Islet of Langerhans (tissue), 1 donor: ENCODE data around the gene NID2.

Experiments
- FAIRE-seq: peaks from one replicate; lab custom pipeline; 2011; peaks lifted over from hg19 to GRCh38; lab: Jason Lieb, UNC

The NID2 gene

DNA sequence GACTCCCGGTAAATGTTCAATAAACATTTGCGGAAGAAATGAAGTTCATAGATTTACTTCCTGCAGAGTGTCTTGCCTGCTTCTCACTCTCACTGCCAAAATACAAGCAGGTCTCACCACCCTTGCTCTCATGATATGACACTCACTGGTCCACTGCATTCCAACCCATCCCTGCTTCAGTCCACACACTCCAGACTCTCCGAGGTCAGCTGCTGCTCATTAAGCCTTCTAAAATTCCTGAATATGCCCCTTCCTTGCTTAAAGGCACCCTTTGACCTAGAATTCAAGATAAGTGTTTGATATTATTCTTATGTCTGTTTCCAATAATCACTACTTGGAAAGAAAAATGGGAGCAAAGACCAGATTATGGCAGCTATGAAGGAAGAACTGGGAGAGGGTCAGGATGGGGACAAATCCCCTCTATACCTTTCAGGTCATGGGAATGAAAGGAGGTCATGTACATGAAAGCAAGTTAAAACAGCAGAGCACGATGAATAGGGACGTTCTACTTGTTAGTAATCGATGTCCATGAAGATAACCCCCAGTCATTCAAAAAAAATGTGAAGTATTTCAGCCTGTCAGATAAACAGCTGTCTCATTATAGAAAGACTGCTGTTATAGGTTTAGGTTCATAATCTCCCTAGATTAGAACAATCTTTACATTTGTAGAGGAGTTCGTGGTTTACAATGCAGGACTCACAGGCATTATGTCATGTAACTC lies 10.5 kb upstream of the NID2 start:
- no peak for FAIRE-seq

GRCh38 chr14:52078721-52079120 lies 9.9 kb upstream of the NID2 start:
- no peak for FAIRE-seq

GRCh38 chr14:52078095-52078531 lies 9.3 kb upstream of the NID2 start:
- no peak for FAIRE-seq

GRCh38 chr14:52077256-52077979 lies 8.6 kb upstream of the NID2 start:
- no peak for FAIRE-seq

DNA sequence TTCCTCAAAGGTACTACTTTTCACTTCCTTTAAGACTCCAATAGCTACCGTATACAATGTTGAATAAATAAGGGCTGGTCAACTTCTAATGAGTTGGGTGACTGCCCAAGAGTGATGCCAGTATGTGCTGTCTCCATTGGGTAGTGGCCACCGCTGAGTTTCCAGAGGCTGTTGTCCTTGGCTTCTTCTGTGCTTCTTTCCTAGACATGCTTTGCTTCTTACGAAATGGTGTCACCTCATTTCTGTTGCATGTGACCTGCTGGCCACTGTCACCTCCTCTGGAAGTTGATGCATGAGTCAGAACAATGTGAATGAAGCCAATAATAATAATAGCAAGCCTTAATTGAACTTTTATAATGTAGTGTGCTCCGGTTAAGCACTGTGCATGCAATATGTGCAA lies 7.5 kb upstream of the NID2 start:
- no peak for FAIRE-seq

DNA sequence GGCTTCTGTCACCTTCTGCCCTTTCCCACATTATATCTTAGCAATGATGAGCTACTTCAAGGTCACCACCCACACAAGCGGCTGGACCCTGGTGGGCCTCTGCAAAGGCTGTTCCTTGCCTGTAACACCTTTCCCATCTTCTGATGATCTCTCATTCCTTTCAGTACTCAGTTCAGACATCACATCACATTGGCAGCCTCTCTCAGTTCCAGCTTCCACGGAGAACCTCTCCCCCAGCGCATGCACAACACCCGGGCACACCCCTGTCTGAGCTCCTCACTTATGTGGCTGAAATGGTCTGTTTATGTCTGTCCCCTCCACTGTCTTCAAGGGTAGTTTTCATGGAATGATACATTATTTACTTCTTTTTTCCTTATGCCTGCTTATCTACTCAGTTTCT lies 6.5 kb upstream of the NID2 start:
- FAIRE-seq: no peak

DNA sequence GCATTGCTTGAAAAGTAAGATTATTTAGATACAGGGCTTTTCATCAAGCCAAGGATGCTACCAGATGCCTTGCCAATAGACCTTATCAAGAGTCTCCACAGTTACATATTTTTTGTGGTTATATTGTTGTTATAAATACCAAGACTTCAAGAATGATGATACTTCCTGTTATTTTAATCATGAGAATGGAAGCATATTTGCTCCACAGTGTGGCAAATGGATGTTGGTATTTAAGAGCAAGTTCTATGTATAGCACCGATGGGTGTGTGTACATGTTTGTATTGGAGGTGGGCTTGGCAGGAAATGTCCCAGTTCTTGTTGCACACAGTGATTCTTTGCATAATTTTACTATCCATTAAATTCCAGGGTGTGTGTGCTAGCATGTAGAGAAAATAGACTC lies 4.4 kb upstream of the NID2 start:
- no peak for FAIRE-seq

- no peak for FAIRE-seq
These were observed 3.5 kb upstream of the NID2 start for GRCh38 chr14:52072266-52072780.

DNA sequence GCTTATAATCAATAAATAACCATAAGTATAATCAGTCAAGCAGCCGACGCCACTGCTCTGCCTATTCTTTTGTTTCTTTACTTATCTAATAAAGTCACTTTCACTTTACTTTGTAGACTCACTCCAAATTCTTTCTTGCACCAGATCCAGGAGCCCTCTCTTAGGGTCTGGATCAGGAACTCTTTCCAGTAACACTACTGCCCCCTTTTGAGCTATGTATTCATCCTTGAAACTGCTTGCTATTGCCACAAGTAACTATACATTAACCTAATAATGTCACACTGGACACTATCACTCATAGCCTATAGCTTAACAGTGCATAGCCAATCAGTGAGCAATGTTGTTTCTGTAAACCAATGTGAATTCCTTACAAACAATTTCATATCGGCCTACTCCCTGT lies 2.8 kb upstream of the NID2 start:
- no peak for FAIRE-seq

GRCh38 chr14:52070051-52070431 lies 1.2 kb upstream of the NID2 start:
- FAIRE-seq: no peak

- FAIRE-seq: no peak
These were observed 620 bp upstream of the NID2 start for GRCh38 chr14:52069307-52070050.

DNA sequence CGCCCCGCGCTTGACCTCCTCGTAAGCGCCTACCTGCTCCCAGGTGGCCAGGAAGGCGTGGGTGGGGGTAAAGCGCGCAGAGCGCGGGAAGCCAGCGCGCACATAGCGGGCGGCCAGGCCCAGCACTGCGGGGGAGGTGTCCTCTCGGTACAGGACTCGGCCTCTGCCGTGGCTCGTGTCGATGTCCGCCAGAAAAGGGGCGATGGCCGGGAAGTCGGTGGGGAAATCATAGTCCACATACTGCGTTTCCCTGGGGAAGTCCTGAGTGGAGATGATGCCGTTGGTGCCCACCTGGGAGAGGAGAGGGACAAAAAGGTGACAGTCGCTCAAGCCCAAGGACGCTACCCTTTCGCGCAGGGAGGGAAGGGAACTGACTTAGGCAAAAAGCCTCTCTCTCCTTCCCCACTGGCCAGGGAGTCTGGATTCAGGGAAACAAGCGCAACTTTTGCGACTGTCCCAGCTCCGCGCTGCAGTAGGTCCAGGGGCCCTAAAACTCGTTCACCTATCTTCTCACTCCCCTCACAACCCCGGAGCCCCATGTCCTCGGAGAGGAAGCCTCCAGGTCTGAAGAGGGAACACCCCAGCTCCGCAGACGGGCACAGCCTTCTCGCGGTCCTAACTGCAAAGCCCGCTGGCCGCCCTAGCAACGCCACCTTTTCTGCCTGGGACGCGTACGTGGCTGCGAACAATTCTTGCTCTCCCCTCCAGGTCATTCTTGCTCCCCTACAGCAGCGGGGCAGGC lies 815 bp downstream of the NID2 start:
- no peak for FAIRE-seq

- FAIRE-seq: no peak
These were observed 4.7 kb downstream of the NID2 start for GRCh38 chr14:52064174-52064573.

- FAIRE-seq: no peak
These were observed 5.8 kb downstream of the NID2 start for GRCh38 chr14:52063052-52063462.

GRCh38 chr14:52061890-52062289 lies 7.0 kb downstream of the NID2 start:
- FAIRE-seq: peak; percentile 17

DNA sequence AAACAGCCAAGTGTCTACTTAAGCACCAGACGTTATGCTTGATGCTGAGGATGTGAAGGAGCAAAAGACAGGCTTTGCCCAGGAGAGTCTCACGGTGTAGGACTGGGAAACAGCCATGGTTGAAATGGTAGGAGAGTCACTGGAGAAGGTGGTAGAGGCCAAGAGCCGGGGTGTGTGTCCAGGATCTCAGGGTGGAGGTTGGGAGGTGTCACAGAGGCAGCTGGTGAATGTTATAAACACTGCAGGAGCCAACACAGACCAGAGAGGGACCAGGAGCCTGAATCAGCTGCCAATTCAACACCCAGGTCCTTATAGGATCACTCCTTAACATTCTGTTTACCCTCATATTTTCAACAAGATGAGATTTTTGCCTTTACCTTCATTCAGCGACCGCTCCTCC lies 7.5 kb downstream of the NID2 start:
- no peak for FAIRE-seq

DNA sequence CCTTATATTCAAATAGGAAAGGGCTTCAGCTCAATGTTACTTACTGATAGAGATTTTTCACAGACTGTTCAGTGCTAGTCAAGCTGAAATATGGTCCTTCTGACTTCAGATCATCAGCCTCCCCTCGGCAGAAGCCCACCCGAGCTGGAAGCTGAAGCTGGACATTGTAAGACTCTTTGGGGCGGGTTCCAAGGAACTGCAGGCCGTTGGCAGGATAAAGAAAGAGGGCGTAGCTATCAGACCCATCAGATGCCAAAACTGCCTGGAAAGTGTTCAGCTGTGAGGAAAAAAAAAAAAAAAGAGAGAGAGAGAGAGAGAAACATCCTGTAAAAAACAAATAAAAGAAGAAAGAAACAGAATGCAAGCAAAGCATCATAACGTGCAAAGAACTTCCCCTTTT lies 8.8 kb downstream of the NID2 start:
- no peak for FAIRE-seq

- FAIRE-seq: no peak
These were observed 9.2 kb downstream of the NID2 start for GRCh38 chr14:52059649-52060048.

DNA sequence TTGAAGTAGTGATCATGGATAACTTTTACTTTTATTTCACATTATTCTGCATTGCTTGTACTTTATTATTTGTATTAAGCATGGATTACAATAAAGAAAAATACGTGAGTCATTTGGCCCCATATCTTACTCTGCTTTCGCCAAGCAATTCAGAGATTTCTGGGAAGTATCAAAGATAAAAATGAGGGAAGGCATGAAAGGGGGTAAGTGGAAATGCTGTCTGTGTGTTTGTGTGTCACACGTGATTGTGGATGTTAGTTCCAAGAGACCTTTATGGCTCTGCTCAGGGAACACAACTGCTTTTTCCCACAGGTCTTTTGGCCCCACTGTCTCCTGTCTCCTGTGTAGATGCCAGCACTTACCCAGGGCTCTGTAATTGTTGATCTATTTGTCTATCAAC lies 10.5 kb downstream of the NID2 start:
- FAIRE-seq: no peak

GRCh38 chr14:52055167-52055566 lies 13.7 kb downstream of the NID2 start:
- no peak for FAIRE-seq

- FAIRE-seq: no peak
These were observed 14.2 kb downstream of the NID2 start for GRCh38 chr14:52054678-52055077.

GRCh38 chr14:52053044-52053443 lies 15.8 kb downstream of the NID2 start:
- FAIRE-seq: no peak
